ENCODE data around the gene KLF6. TPM values are rescaled to one million over a fixed set of nuclear protein-coding genes. Genes with fewer than 3 reads are reported as not detected.

KLF6 gene
- total RNA-seq, 1 experiment from 2014 or later = 94.5 TPM

GRCh38 chr10:3775696-3776551 is 9.1 kb downstream of the KLF6 start:
- H3K4me1 ChIP-seq (ENCODE audit: insufficient read depth, low read length) = peaks cover 59% of the 10 kb centered on the region
- no peak overlapping the region for H3K4me3 ChIP-seq (ENCODE audit: low read length)
- DNase-seq (peak; percentile 41), ATAC-seq (peak; percentile 4)
- no peaks in the 10 kb centered on the region for H3K9me3 ChIP-seq (ENCODE audit: low read length)
- peak overlapping the region; percentile 46; the same call in 1 of the 2 replicates for H3K4me2 ChIP-seq (ENCODE audit: low read length)
- H2AFZ ChIP-seq (ENCODE audit: low read length) = no peak overlapping the region
- H3K9me2 ChIP-seq (replicated peaks; ENCODE audit: low read length) = no peaks in the 10 kb centered on the region
- ChIA-PET CTCF (no interaction called here), POLR2A (ENCODE audit: unreplicated experiment) (interaction anchor here (0.6 to 1.2 kb wide), 3 partner anchors 50 to 310 kb away, joined by 5 to 17 read pairs (median 15); no protein-coding TSS in a partner anchor)
- no TSS peak for BruUV-seq (replicated peaks)
- peaks cover 36% of the 10 kb centered on the region for H3K36me3 ChIP-seq (ENCODE audit: low read depth, low read length)
- H3K27ac ChIP-seq (ENCODE audit: low read length) = peak overlapping the region; percentile 86
- peak overlapping the region; percentile 43 for H3K9ac ChIP-seq (ENCODE audit: low read length)
- peaks cover 30% of the 10 kb centered on the region for H3K79me2 ChIP-seq (ENCODE audit: low read length)
- intact Hi-C loops (cut with micrococcal nuclease) = loop anchor here (5.0 kb wide), 2 partner anchors 529 to 579 kb away; no protein-coding TSS in a partner anchor
- no peaks in the 10 kb centered on the region for H3K27me3 ChIP-seq (ENCODE audit: low read length)
- peaks cover 3% of the 10 kb centered on the region for H3F3A ChIP-seq (ENCODE audit: low read length, unreplicated experiment)
- H4K20me1 ChIP-seq (ENCODE audit: low read length) = peaks cover 31% of the 10 kb centered on the region
- TF ChIP-seq CTCF (conservative IDR thresholded peaks at IDR 0.05; ENCODE audit: low read depth, low read length) (no peak), EZH2 (IDR thresholded peaks at IDR 0.05; ENCODE audit: low read length, unreplicated experiment) (no peak)

GRCh38 chr10:3774814-3775695 is 10.0 kb downstream of the KLF6 start:
- Histone ChIP-seq H3K9ac (ENCODE audit: low read length) (peak overlapping the region; percentile 43; the same call in 1 of the 2 replicates), H3K4me1 (ENCODE audit: insufficient read depth, low read length) (peaks cover 50% of the 10 kb centered on the region), H3K27ac (ENCODE audit: low read length) (peak overlapping the region; percentile 86), H3F3A (ENCODE audit: low read length, unreplicated experiment) (peaks cover 3% of the 10 kb centered on the region), H2AFZ (ENCODE audit: low read length) (no peak overlapping the region), H3K9me3 (ENCODE audit: low read length) (no peaks in the 10 kb centered on the region), H3K4me2 (ENCODE audit: low read length) (0 out of 2 replicates have a peak overlapping the region, but pooled peaks have one; percentile 10), H3K27me3 (ENCODE audit: low read length) (no peaks in the 10 kb centered on the region), H3K36me3 (ENCODE audit: low read depth, low read length) (peaks cover 27% of the 10 kb centered on the region), H4K20me1 (ENCODE audit: low read length) (peaks cover 22% of the 10 kb centered on the region), H3K9me2 (replicated peaks; ENCODE audit: low read length) (no peaks in the 10 kb centered on the region), H3K4me3 (ENCODE audit: low read length) (no peak overlapping the region), H3K79me2 (ENCODE audit: low read length) (peaks cover 21% of the 10 kb centered on the region)
- TF ChIP-seq CTCF (conservative IDR thresholded peaks at IDR 0.05; ENCODE audit: low read depth, low read length) (no peak), EZH2 (IDR thresholded peaks at IDR 0.05; ENCODE audit: low read length, unreplicated experiment) (no peak)
- BruUV-seq (replicated peaks) = no TSS peak
- peak; percentile 68 for DNase-seq
- CTCF ChIA-PET = no interaction called here
- intact Hi-C loops (cut with micrococcal nuclease) = loop anchor here (5.0 kb wide), 2 partner anchors 528 to 578 kb away; no protein-coding TSS in a partner anchor
- peak; percentile 41 for ATAC-seq
- POLR2A ChIA-PET (ENCODE audit: unreplicated experiment) = interaction anchor here (0.6 kb wide), 2 partner anchors 49 to 307 kb away, joined by 3 to 5 read pairs; no protein-coding TSS in a partner anchor

Measured in PC-3 (cell line).